ENCODE data around the gene ABCC8.

Gene ABCC8

DNA sequence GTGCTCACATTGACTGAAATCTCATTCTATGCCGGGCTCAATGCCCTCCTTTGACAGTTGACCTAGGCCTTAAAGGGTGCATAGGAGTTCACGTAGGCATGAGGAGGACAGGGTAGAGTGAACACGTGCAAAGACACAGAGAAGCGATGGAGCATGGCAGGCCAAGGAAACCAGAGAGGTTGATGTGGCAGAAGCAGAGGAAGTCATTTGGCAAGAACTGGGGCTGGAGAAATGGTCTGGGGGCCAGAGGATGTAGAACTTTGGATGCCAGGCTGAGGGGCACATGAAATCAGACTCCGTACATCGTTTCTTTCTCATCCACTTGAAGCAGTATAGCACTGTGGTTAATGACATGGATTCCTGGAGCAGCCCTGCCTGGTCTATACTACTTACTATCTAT lies 13.6 kb upstream of the ABCC8 start:
- Histone ChIP-seq H3K4me1 (ENCODE audit: control insufficient read depth, insufficient read depth, low read length) (no peaks in the 10 kb centered on the region), H3K4me3 (ENCODE audit: low read depth, low read length) (no peak overlapping the region), H3K27ac (ENCODE audit: extremely low read depth, low read depth, low read length) (no peak overlapping the region), H3K9me3 (ENCODE audit: control insufficient read depth, insufficient read depth, low read depth, low read length) (no peaks in the 10 kb centered on the region), H3K36me3 (ENCODE audit: control insufficient read depth in 2 of 2, insufficient read depth in 1 of 2, low read length in 2 of 2) (no peaks in the 10 kb centered on the region)
- TF ChIP-seq BCL11A (tag by site-specific recombination; IDR thresholded peaks at IDR 0.05; ENCODE audit: low read depth) (no peak), KLF1 (tag by site-specific recombination; IDR thresholded peaks at IDR 0.05) (no peak), ZNF776 (tag by site-specific recombination; IDR thresholded peaks at IDR 0.05; ENCODE audit: borderline replicate concordance) (no peak), ZNF488 (tag by site-specific recombination; IDR thresholded peaks at IDR 0.05) (no peak), ZNF266 (tag by site-specific recombination; IDR thresholded peaks at IDR 0.05; ENCODE audit: low read depth) (no peak), ZBTB10 (tag by site-specific recombination; IDR thresholded peaks at IDR 0.05) (no peak), ZNF624 (tag by site-specific recombination; IDR thresholded peaks at IDR 0.05) (no peak)
- POLR2A ChIA-PET: no interaction called here
- CTCF ChIA-PET: no interaction called here

GRCh38 chr11:17489751-17490150 lies 13.1 kb upstream of the ABCC8 start:
- ChIA-PET CTCF (interaction anchor here (1.4 kb wide), 1 partner anchor 38 kb away, joined by 6 read pairs; no protein-coding TSS in a partner anchor), POLR2A (no interaction called here)
- no peak overlapping the region for H3K27ac ChIP-seq (ENCODE audit: extremely low read depth, low read depth, low read length)
- H3K4me1 ChIP-seq (ENCODE audit: control insufficient read depth, insufficient read depth, low read length): no peaks in the 10 kb centered on the region
- TF ChIP-seq ZSCAN16 (tag by site-specific recombination; IDR thresholded peaks at IDR 0.05) (no peak), ZNF548 (tag by site-specific recombination; IDR thresholded peaks at IDR 0.05) (no peak), SP2 (tag by site-specific recombination; IDR thresholded peaks at IDR 0.05) (no peak), FEZF1 (tag by site-specific recombination; IDR thresholded peaks at IDR 0.05) (no peak), ZNF776 (tag by site-specific recombination; IDR thresholded peaks at IDR 0.05; ENCODE audit: borderline replicate concordance) (no peak), ZFP41 (tag by site-specific recombination; IDR thresholded peaks at IDR 0.05; ENCODE audit: borderline replicate concordance) (no peak), ZNF146 (tag by site-specific recombination; IDR thresholded peaks at IDR 0.05) (no peak), ZNF169 (tag by site-specific recombination; IDR thresholded peaks at IDR 0.05) (no peak)
- no peaks in the 10 kb centered on the region for H3K36me3 ChIP-seq (ENCODE audit: control insufficient read depth in 2 of 2, insufficient read depth in 1 of 2, low read length in 2 of 2)
- H3K4me3 ChIP-seq (ENCODE audit: low read depth, low read length): no peak overlapping the region
- no peaks in the 10 kb centered on the region for H3K9me3 ChIP-seq (ENCODE audit: control insufficient read depth, insufficient read depth, low read depth, low read length)

GRCh38 chr11:17488563-17488962 lies 11.9 kb upstream of the ABCC8 start:
- H3K36me3 ChIP-seq (ENCODE audit: control insufficient read depth in 2 of 2, insufficient read depth in 1 of 2, low read length in 2 of 2): no peaks in the 10 kb centered on the region

GRCh38 chr11:17486646-17487045 lies 10.0 kb upstream of the ABCC8 start:
- H3K4me1 ChIP-seq (ENCODE audit: control insufficient read depth, insufficient read depth, low read length): no peaks in the 10 kb centered on the region
- no peak overlapping the region for H3K4me3 ChIP-seq (ENCODE audit: low read depth, low read length)
- no peak overlapping the region for H3K27ac ChIP-seq (ENCODE audit: extremely low read depth, low read depth, low read length)
- ChIA-PET CTCF (interaction anchor here (0.9 to 1.2 kb wide), 2 partner anchors 21 to 42 kb away, joined by 3 to 5 read pairs; no protein-coding TSS in a partner anchor), POLR2A (no interaction called here)
- no peaks in the 10 kb centered on the region for H3K36me3 ChIP-seq (ENCODE audit: control insufficient read depth in 2 of 2, insufficient read depth in 1 of 2, low read length in 2 of 2)
- no peaks in the 10 kb centered on the region for H3K9me3 ChIP-seq (ENCODE audit: control insufficient read depth, insufficient read depth, low read depth, low read length)
- TF ChIP-seq ZNF114 (tag by site-specific recombination; IDR thresholded peaks at IDR 0.05) (no peak), KLF16 (tag by site-specific recombination; IDR thresholded peaks at IDR 0.05) (no peak), ZSCAN16 (tag by site-specific recombination; IDR thresholded peaks at IDR 0.05) (no peak), ZNF24 (tag by site-specific recombination; IDR thresholded peaks at IDR 0.05) (no peak), ZNF530 (tag by site-specific recombination; IDR thresholded peaks at IDR 0.05; ENCODE audit: low read depth) (no peak), ZNF561 (tag by site-specific recombination; IDR thresholded peaks at IDR 0.05; ENCODE audit: borderline replicate concordance) (no peak), MEIS1 (CRISPR knock-in tag; IDR thresholded peaks at IDR 0.05; ENCODE audit: borderline replicate concordance) (no peak), ZNF302 (tag by site-specific recombination; IDR thresholded peaks at IDR 0.05; ENCODE audit: low read depth) (no peak), ZNF777 (tag by site-specific recombination; IDR thresholded peaks at IDR 0.05; ENCODE audit: borderline replicate concordance) (no peak)
- TF ChIP-seq, protein P1, sequence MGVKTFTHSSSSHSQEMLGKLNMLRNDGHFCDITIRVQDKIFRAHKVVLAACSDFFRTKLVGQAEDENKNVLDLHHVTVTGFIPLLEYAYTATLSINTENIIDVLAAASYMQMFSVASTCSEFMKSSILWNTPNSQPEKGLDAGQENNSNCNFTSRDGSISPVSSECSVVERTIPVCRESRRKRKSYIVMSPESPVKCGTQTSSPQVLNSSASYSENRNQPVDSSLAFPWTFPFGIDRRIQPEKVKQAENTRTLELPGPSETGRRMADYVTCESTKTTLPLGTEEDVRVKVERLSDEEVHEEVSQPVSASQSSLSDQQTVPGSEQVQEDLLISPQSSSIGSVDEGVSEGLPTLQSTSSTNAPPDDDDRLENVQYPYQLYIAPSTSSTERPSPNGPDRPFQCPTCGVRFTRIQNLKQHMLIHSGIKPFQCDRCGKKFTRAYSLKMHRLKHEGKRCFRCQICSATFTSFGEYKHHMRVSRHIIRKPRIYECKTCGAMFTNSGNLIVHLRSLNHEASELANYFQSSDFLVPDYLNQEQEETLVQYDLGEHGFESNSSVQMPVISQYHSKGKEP (tag by site-specific recombination; IDR thresholded peaks at IDR 0.05): no peak

More at GRCh38 chr11:17488563-17488962, 11.9 kb upstream of the ABCC8 start:
- Histone ChIP-seq H3K27ac (ENCODE audit: extremely low read depth, low read depth, low read length) (no peak overlapping the region), H3K9me3 (ENCODE audit: control insufficient read depth, insufficient read depth, low read depth, low read length) (no peaks in the 10 kb centered on the region), H3K4me3 (ENCODE audit: low read depth, low read length) (no peak overlapping the region), H3K4me1 (ENCODE audit: control insufficient read depth, insufficient read depth, low read length) (no peaks in the 10 kb centered on the region)
- ChIA-PET CTCF (interaction anchor here (0.9 to 1.6 kb wide), 5 partner anchors 15 to 135 kb away, joined by 3 to 6 read pairs (median 3); no protein-coding TSS in a partner anchor), POLR2A (no interaction called here)
- TF ChIP-seq SCRT2 (tag by site-specific recombination; IDR thresholded peaks at IDR 0.05) (peak; percentile 88), MZF1 (tag by site-specific recombination; IDR thresholded peaks at IDR 0.05; ENCODE audit: borderline replicate concordance) (no peak), ZNF623 (tag by site-specific recombination; IDR thresholded peaks at IDR 0.05) (no peak), SCRT1 (tag by site-specific recombination; IDR thresholded peaks at IDR 0.05; ENCODE audit: borderline replicate concordance) (peak; percentile 75)
